NB4 (cell line): ENCODE data around the gene SRSF2.

Source experiments
- CTCF ChIP-seq: IDR thresholded peaks from one replicate; pipeline ENCODE4 v1.5.1; 2012; ENCODE audit warnings: low read depth, low read length
- MAX ChIP-seq: IDR thresholded peaks from 2 replicates; pipeline ENCODE4 v1.6.1; 2011; ENCODE audit warnings: low read depth, low read length
- MYC ChIP-seq: IDR thresholded peaks from 2 replicates; pipeline ENCODE4 v1.6.1; 2011; ENCODE audit warnings: low read depth, low read length
- POLR2A ChIP-seq: IDR thresholded peaks from 2 replicates; pipeline ENCODE4 v1.6.1; 2011; ENCODE audit warnings: mild to moderate bottlenecking; ENCODE audit not compliant: insufficient read length; ENCODE audit errors: extremely low read depth

GRCh38 chr17:76775021-76775600, 38.0 kb upstream of the SRSF2 start:
- TF ChIP-seq MAX (no peak), CTCF (no peak), POLR2A (no peak), MYC (no peak)
